H1 (cell line): ENCODE measurements around the gene ADPRHL1. TPM values are rescaled to one million over a fixed set of nuclear protein-coding genes. Genes with fewer than 3 reads are reported as not detected.

ENCODE experiments used
- CTCF ChIA-PET: fragments of 300-600 bp; sonication (Branson Sonifier 250); formaldehyde crosslinking; loops from one replicate; lab custom pipeline; 2021; ENCODE audit not compliant: partially characterized antibody; lab: Charles Lee
- POLR2A ChIA-PET: fragments of 300-600 bp; sonication (Branson Sonifier 250); formaldehyde crosslinking; loops from one replicate; lab custom pipeline; 2021; ENCODE audit warnings: inconsistent platforms; ENCODE audit not compliant: partially characterized antibody; lab: Charles Lee
- DNase-seq, 2 experiments: peaks; one replicate each; pipeline versions ENCODE4 v3.0.0 to v3.0.0-alpha.2; 2010 to 2022; ENCODE audit warnings: low spot score in 2 of 2, low read depth in 1 of 2, mixed read lengths in 1 of 2
- FAIRE-seq: peaks from 2 replicates; lab custom pipeline; 2011; peaks lifted over from hg19 to GRCh38; lab: Jason Lieb, UNC
- H2AFZ ChIP-seq: 2 replicates; pipeline ENCODE4 v1.8.1; 2012; ENCODE audit warnings: low read length, inconsistent platforms
- H2AK5ac ChIP-seq: 2 replicates; pipeline ENCODE4 v1.6.1; 2013; ENCODE audit warnings: low read depth, low read length
- H2BK120ac ChIP-seq: replicated peaks from 2 replicates; pipeline ENCODE3; 2013; ENCODE audit warnings: low read depth, low read length, inconsistent platforms
- H2BK12ac ChIP-seq: 2 replicates; pipeline ENCODE4 v1.6.1; 2013; ENCODE audit warnings: low read depth, low read length
- H2BK15ac ChIP-seq: 2 replicates; pipeline ENCODE4 v1.6.1; 2013; ENCODE audit warnings: low read length
- H2BK20ac ChIP-seq: 2 replicates; pipeline ENCODE4 v1.6.1; 2013; ENCODE audit warnings: low read length
- H2BK5ac ChIP-seq: 2 replicates; pipeline ENCODE4 v1.6.1; 2013; ENCODE audit warnings: low read depth, low read length
- H3K14ac ChIP-seq: 2 replicates; pipeline ENCODE4 v1.6.1; 2013; ENCODE audit warnings: inconsistent platforms; ENCODE audit not compliant: insufficient read length
- H3K18ac ChIP-seq: 2 replicates; pipeline ENCODE4 v1.6.1; 2013; ENCODE audit warnings: low read length; ENCODE audit errors: extremely low read depth
- H3K23ac ChIP-seq: 2 replicates; pipeline ENCODE4 v1.6.1; 2013; ENCODE audit warnings: inconsistent platforms; ENCODE audit not compliant: insufficient read length
- H3K23me2 ChIP-seq: 2 replicates; pipeline ENCODE4 v1.6.1; 2013; ENCODE audit warnings: low read depth, low read length
- H3K27ac ChIP-seq: 2 replicates; pipeline ENCODE4 v1.6.1; 2011; ENCODE audit warnings: low read depth, low read length, inconsistent platforms
- H3K27me3 ChIP-seq, 4 experiments: replicated peaks in 1 of 4; 1 replicate in 1 of 4; 2 replicates in 3 of 4; pipeline versions ENCODE4 v1.6.1 to v1.8.1; 2011 to 2013; ENCODE audit warnings: low read length in 3 of 4, mild to moderate bottlenecking in 3 of 4, inconsistent platforms in 2 of 4, mixed read lengths in 2 of 4, moderate library complexity in 1 of 4; ENCODE audit not compliant: control insufficient read depth in 3 of 4, insufficient read depth in 3 of 4; ENCODE audit errors: extremely low read depth in 1 of 4
- H3K36me3 ChIP-seq, 4 experiments: 2 replicates each; pipeline versions ENCODE4 v1.6.1 to v1.8.1; 2011 to 2013; ENCODE audit warnings: mild to moderate bottlenecking in 4 of 4, low read length in 3 of 4, moderate library complexity in 2 of 4, control low read depth in 1 of 4, inconsistent platforms in 1 of 4; ENCODE audit not compliant: insufficient read depth in 4 of 4, control insufficient read depth in 2 of 4
- H3K4ac ChIP-seq: replicated peaks from 2 replicates; pipeline ENCODE3; 2013; ENCODE audit warnings: low read length, low read depth, mixed read lengths, inconsistent platforms; ENCODE audit not compliant: insufficient read length
- H3K4me1 ChIP-seq, 4 experiments: replicated peaks in 1 of 4; 1 replicate in 1 of 4; 2 replicates in 3 of 4; pipeline versions ENCODE4 v1.6.1 to v1.8.1; 2011 to 2013; ENCODE audit warnings: low read length in 3 of 4, inconsistent platforms in 2 of 4, mixed read lengths in 1 of 4; ENCODE audit not compliant: insufficient read depth in 4 of 4, control insufficient read depth in 3 of 4
- H3K4me2 ChIP-seq, 2 experiments: 2 replicates each; pipeline versions ENCODE4 v1.6.1 to v1.8.1; 2011 to 2013; ENCODE audit warnings: low read depth in 2 of 2, low read length in 2 of 2, control low read depth in 1 of 2, inconsistent platforms in 1 of 2, mild to moderate bottlenecking in 1 of 2; ENCODE audit not compliant: insufficient read depth in 1 of 2
- H3K4me3 ChIP-seq, 4 experiments: fragments of 200-600, 300-600 bp in 1 of 4; sonication (generic), shearing (Covaris generic), sonication (Bioruptor Twin) in 1 of 4; 2 replicates each; pipeline versions ENCODE4 v1.5.1 to v1.8.1; 2011 to 2016; ENCODE audit warnings: low read length in 4 of 4, low read depth in 3 of 4, control low read depth in 2 of 4, inconsistent platforms in 2 of 4, mild to moderate bottlenecking in 2 of 4, mixed read lengths in 1 of 4, moderate library complexity in 1 of 4; ENCODE audit not compliant: insufficient read depth in 2 of 4; ENCODE audit errors: extremely low read depth in 1 of 4
- H3K56ac ChIP-seq: replicated peaks from 2 replicates; pipeline ENCODE3; 2013; ENCODE audit warnings: low read depth, mild to moderate bottlenecking, mixed read lengths, low read length, inconsistent platforms; ENCODE audit not compliant: insufficient read length
- H3K79me1 ChIP-seq: 2 replicates; pipeline ENCODE4 v1.6.1; 2013; ENCODE audit warnings: low read depth, low read length, control low read depth
- H3K79me2 ChIP-seq, 2 experiments: 2 replicates each; pipeline versions ENCODE4 v1.6.1 to v1.8.1; 2012 to 2013; ENCODE audit warnings: low read length in 2 of 2, mild to moderate bottlenecking in 2 of 2, inconsistent platforms in 1 of 2; ENCODE audit not compliant: insufficient read depth in 2 of 2, control insufficient read depth in 1 of 2
- H3K9ac ChIP-seq, 4 experiments: replicated peaks in 1 of 4; 1 replicate in 1 of 4; 2 replicates in 3 of 4; pipeline versions ENCODE4 v1.6.1 to v1.8.1; 2011 to 2013; ENCODE audit warnings: low read depth in 3 of 4, low read length in 3 of 4, control low read depth in 2 of 4, mild to moderate bottlenecking in 2 of 4, moderate library complexity in 2 of 4, inconsistent platforms in 1 of 4; ENCODE audit errors: extremely low read depth in 1 of 4
- H3K9me3 ChIP-seq, 2 experiments: 2 replicates each; pipeline versions ENCODE4 v1.6.1 to v1.8.1; 2012 to 2013; ENCODE audit warnings: mild to moderate bottlenecking in 2 of 2, moderate library complexity in 2 of 2, control low read depth in 1 of 2, inconsistent platforms in 1 of 2, low read depth in 1 of 2, low read length in 1 of 2, mixed read lengths in 1 of 2; ENCODE audit not compliant: insufficient read depth in 2 of 2
- H4K20me1 ChIP-seq, 2 experiments: replicated peaks in 1 of 2; 2 replicates each; pipeline versions ENCODE3 to v1.8.1; 2011 to 2013; ENCODE audit warnings: inconsistent platforms in 2 of 2, low read length in 2 of 2, mild to moderate bottlenecking in 1 of 2; ENCODE audit not compliant: insufficient read depth in 2 of 2, control insufficient read depth in 1 of 2
- H4K5ac ChIP-seq: 2 replicates; pipeline ENCODE4 v1.6.1; 2013; ENCODE audit warnings: low read length, low read depth, mixed read lengths, inconsistent platforms; ENCODE audit not compliant: insufficient read length
- H4K8ac ChIP-seq: 2 replicates; pipeline ENCODE4 v1.8.0; 2013; ENCODE audit warnings: mild to moderate bottlenecking, moderate library complexity, low read length, inconsistent platforms; ENCODE audit not compliant: insufficient read depth; ENCODE audit errors: extremely low read depth
- H4K91ac ChIP-seq: replicated peaks from 2 replicates; pipeline ENCODE3; 2013; ENCODE audit warnings: low read length, mixed read lengths, inconsistent platforms; ENCODE audit not compliant: insufficient read length
- CHD1 ChIP-seq: IDR thresholded peaks from 2 replicates; pipeline ENCODE4 v1.6.1; 2012; ENCODE audit warnings: low read depth, low read length, improper control_type of control experiment
- EGR1 ChIP-seq: IDR thresholded peaks from 2 replicates; pipeline ENCODE4 v1.6.1; 2011; ENCODE audit warnings: low read depth, low read length, borderline replicate concordance
- GABPA ChIP-seq: IDR thresholded peaks from 2 replicates; pipeline ENCODE4 v1.6.1; 2011; ENCODE audit warnings: mild to moderate bottlenecking, low read length, moderate library complexity, borderline replicate concordance; ENCODE audit not compliant: insufficient read depth
- HDAC6 ChIP-seq: IDR thresholded peaks from one replicate; pipeline ENCODE4 v1.7.1; 2012; ENCODE audit warnings: low read depth, mild to moderate bottlenecking, inconsistent platforms, low read length, moderate library complexity
- NANOG ChIP-seq: IDR thresholded peaks from 2 replicates; pipeline ENCODE4 v1.6.1; 2011; ENCODE audit warnings: low read length, low read depth, mild to moderate bottlenecking, inconsistent platforms; ENCODE audit not compliant: insufficient read depth, poor library complexity, severe bottlenecking
- SIN3A ChIP-seq, 2 experiments: IDR thresholded peaks in 1 of 2; conservative IDR thresholded peaks in 1 of 2; 2 replicates each; pipeline ENCODE4 v1.6.1; 2011 to 2012; ENCODE audit warnings: low read length in 2 of 2, improper control_type of control experiment in 1 of 2, low read depth in 1 of 2, mild to moderate bottlenecking in 1 of 2
- SIRT6 ChIP-seq: IDR thresholded peaks from one replicate; pipeline ENCODE4 v1.7.1; 2012; ENCODE audit warnings: low read length, inconsistent platforms
- SUZ12 ChIP-seq: fragments of 200-600 bp; sonication (generic); IDR thresholded peaks from 2 replicates; pipeline ENCODE4 v1.6.1; 2012; ENCODE audit warnings: mild to moderate bottlenecking, inconsistent platforms, low read length, moderate library complexity, mixed read lengths
- WGBS, 2 experiments: shearing (Covaris generic) in 1 of 2; methylation state at CpG; one replicate each; pipeline versions ENCODE4 v1.1.6 to v1.1.7; 2013 to 2015; ENCODE audit warnings: low lambda C conversion rate in 2 of 2, mixed read lengths in 2 of 2, inconsistent platforms in 1 of 2, low coverage in 1 of 2, missing lambda C conversion rate in 1 of 2; ENCODE audit not compliant: insufficient replicate concordance in 2 of 2, insufficient coverage in 1 of 2, insufficient read length in 1 of 2; ENCODE audit errors: extremely low coverage in 1 of 2, missing lambda C conversion rate in 1 of 2; 5-methylcytosine and 5-hydroxymethylcytosine counted together
- polyA plus RNA-seq, 7 experiments: library from polyadenylated mRNA; depleted of rRNA in 3 of 7; stranded (reverse) in 5 of 7; unstranded in 2 of 7; fragments of >200 nt in 5 of 7; fragments of 200-250 nt in 2 of 7; gene quantifications; 1 replicate in 5 of 7; 2 replicates in 1 of 7; 4 replicates in 1 of 7; pipeline versions ENCODE4 v1.2.1 to v1.2.3, GENCODE V29; 2011 to 2013; ENCODE audit warnings: missing spikeins in 2 of 7, mixed read lengths in 2 of 7
- total RNA-seq: library from RNA; stranded (reverse); fragmentation: NEBNext Ultra II Directional; extraction: Animal tissue kit (Norgen Biotek cat#: 25700); gene quantifications from 2 replicates; pipeline ENCODE4 v1.2.1, GENCODE V29; 2021
- TF ChIP-seq, protein P1 (sequence below): IDR thresholded peaks from 2 replicates; pipeline ENCODE4 v1.6.1; 2011; ENCODE audit warnings: low read length, improper control_type of control experiment
- TF ChIP-seq, protein P2 (sequence below), 3 experiments: IDR thresholded peaks; 1 replicate in 2 of 3; 2 replicates in 1 of 3; pipeline versions ENCODE4 v1.5.1 to v1.6.1; 2011; ENCODE audit warnings: low read length in 3 of 3, mild to moderate bottlenecking in 3 of 3, inconsistent platforms in 2 of 3, low read depth in 1 of 3, moderate library complexity in 1 of 3; ENCODE audit not compliant: insufficient read depth in 1 of 3; ENCODE audit errors: control extremely low read depth in 1 of 3

The ADPRHL1 gene
- total and polyA plus RNA-seq, 2 of the 8 experiments (the other 6 are each of a cell fraction or from before 2014, with no cell fraction given): 0.74 to 1.7 TPM

DNA sequence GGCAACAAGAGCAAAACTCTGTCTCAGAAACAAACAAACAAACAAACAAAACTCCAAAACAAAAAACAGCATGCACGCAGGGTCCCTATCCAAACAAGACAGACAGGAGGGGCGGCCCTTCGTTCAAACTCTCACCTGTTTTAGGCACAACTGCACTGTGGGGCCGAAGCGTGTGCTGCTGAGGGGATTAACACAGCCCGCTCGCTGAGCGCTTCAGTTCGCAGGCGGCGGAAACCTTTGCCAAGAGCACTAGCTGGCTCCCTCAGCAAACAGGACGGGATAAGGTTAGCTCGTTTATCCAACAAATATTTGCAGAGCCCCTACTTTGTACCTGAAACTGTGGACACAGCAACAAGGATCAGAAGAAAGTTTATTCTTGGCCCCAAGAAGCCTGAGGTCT lies 1.6 kb upstream of the ADPRHL1 start:
- no peaks in the 10 kb centered on the region; a peak in 1 of 7 replicates for H3K4me1 ChIP-seq
- H3K79me2 ChIP-seq: no peaks in the 10 kb centered on the region
- DNase-seq (no peak), FAIRE-seq (no peak)
- no peak overlapping the region for H3K4me3 ChIP-seq
- H3K79me1 ChIP-seq: peaks cover 2% of the 10 kb centered on the region; the same call in 1 of the 2 replicates
- H4K91ac ChIP-seq: no peak overlapping the region
- H4K5ac ChIP-seq: no peak overlapping the region
- H3K4me2 ChIP-seq: no peak overlapping the region
- H3K14ac ChIP-seq: no peak overlapping the region
- POLR2A ChIA-PET: no interaction called here
- H2BK15ac ChIP-seq: no peak overlapping the region
- H3K18ac ChIP-seq: no peak overlapping the region
- CTCF ChIA-PET: interaction anchor here (0.9 to 4.7 kb wide), 8 partner anchors 10 to 118 kb away, joined by 3 to 18 read pairs (median 3); no protein-coding TSS in a partner anchor
- no peak overlapping the region for H3K56ac ChIP-seq
- no peaks in the 10 kb centered on the region for H3K9me3 ChIP-seq
- no peak overlapping the region for H2AK5ac ChIP-seq
- H3K9ac ChIP-seq: no peak overlapping the region
- H2BK120ac ChIP-seq: no peak overlapping the region
- no peak overlapping the region for H2BK20ac ChIP-seq
- no peak overlapping the region for H3K27ac ChIP-seq
- no peaks in the 10 kb centered on the region for H3K27me3 ChIP-seq
- no peak overlapping the region for H3K23ac ChIP-seq
- WGBS, 2 experiments: 99% methylated on average over 13 of the region's 13 CpGs; no CpG with 5 or more reads in 1 of the 2 experiments
- no peak overlapping the region; the same call in 1 of the 2 replicates for H2BK5ac ChIP-seq
- H2AFZ ChIP-seq: no peak overlapping the region
- H3K23me2 ChIP-seq: no peaks in the 10 kb centered on the region
- peaks cover 11 to 37% (median 28%) of the 10 kb centered on the region in 4 experiments for H3K36me3 ChIP-seq
- H3K4ac ChIP-seq: no peak overlapping the region
- no peak overlapping the region; the same call in 1 of the 2 replicates for H4K8ac ChIP-seq
- peaks cover 3 to 21% of the 10 kb centered on the region in 2 experiments for H4K20me1 ChIP-seq
- no peak overlapping the region for H2BK12ac ChIP-seq
- TF ChIP-seq NANOG (no peak), SUZ12 (no peak), SIN3A (conservative IDR thresholded peaks at IDR 0.05 in 1 of 2, IDR thresholded peaks at IDR 0.05 in 1 of 2; ENCODE audit: low read depth in 1 of 2, low read length in 2 of 2) (no peak), CHD1 (no peak), HDAC6 (no peak), SIRT6 (no peak), EGR1 (no peak), GABPA (no peak)
- TF ChIP-seq, protein P1, sequence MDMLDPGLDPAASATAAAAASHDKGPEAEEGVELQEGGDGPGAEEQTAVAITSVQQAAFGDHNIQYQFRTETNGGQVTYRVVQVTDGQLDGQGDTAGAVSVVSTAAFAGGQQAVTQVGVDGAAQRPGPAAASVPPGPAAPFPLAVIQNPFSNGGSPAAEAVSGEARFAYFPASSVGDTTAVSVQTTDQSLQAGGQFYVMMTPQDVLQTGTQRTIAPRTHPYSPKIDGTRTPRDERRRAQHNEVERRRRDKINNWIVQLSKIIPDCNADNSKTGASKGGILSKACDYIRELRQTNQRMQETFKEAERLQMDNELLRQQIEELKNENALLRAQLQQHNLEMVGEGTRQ: no peak
- TF ChIP-seq, protein P2, sequence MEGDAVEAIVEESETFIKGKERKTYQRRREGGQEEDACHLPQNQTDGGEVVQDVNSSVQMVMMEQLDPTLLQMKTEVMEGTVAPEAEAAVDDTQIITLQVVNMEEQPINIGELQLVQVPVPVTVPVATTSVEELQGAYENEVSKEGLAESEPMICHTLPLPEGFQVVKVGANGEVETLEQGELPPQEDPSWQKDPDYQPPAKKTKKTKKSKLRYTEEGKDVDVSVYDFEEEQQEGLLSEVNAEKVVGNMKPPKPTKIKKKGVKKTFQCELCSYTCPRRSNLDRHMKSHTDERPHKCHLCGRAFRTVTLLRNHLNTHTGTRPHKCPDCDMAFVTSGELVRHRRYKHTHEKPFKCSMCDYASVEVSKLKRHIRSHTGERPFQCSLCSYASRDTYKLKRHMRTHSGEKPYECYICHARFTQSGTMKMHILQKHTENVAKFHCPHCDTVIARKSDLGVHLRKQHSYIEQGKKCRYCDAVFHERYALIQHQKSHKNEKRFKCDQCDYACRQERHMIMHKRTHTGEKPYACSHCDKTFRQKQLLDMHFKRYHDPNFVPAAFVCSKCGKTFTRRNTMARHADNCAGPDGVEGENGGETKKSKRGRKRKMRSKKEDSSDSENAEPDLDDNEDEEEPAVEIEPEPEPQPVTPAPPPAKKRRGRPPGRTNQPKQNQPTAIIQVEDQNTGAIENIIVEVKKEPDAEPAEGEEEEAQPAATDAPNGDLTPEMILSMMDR (IDR thresholded peaks at IDR 0.05; ENCODE audit: control extremely low read depth in 1 of 3, insufficient read depth in 1 of 3, low read depth in 1 of 3, low read length in 3 of 3): no peak
